PC-3 (cell line): ENCODE results near the gene SAP30BP. TPM values are rescaled to one million over a fixed set of nuclear protein-coding genes. Genes with fewer than 3 reads are reported as not detected.

Source experiments
- ATAC-seq: fragments of 200-7000 bp; cut with Tn5 transposase; 2 replicates; pipeline ENCODE4 v1.9.1; 2020; ENCODE audit warnings: mild to moderate bottlenecking, moderate library complexity
- BruUV-seq: library from RNA; stranded (reverse); fragments of 400-500 nt; replicated peaks from 2 replicates; lab custom pipeline; 2021; lab: Mats Ljungman, UMichigan
- CTCF ChIA-PET: fragments of 300-600 bp; sonication (Branson Sonifier 250); formaldehyde crosslinking; loops from one replicate; lab custom pipeline; 2022; ENCODE audit warnings: antibody characterized with exemption; lab: Charles Lee
- POLR2A ChIA-PET: fragments of 300-600 bp; sonication (Branson Sonifier 250); formaldehyde crosslinking; loops from one replicate; lab custom pipeline; 2022; ENCODE audit warnings: antibody characterized with exemption; ENCODE audit not compliant: unreplicated experiment; lab: Charles Lee
- DNase-seq: peaks from one replicate; pipeline ENCODE4 v3.0.0-alpha.2; 2015
- H2AFZ ChIP-seq: fragments of 300-600 bp; sonication (generic); 2 replicates; pipeline ENCODE4 v1.6.0; 2016; ENCODE audit warnings: antibody characterized with exemption, low read length
- H3F3A ChIP-seq: fragments of 300-600 bp; sonication (generic); one replicate; pipeline ENCODE4 v1.6.0; 2017; ENCODE audit warnings: antibody characterized with exemption, low read length, control low read depth, mild to moderate bottlenecking; ENCODE audit not compliant: unreplicated experiment
- H3K27ac ChIP-seq: fragments of 300-600 bp; sonication (generic); 2 replicates; pipeline ENCODE4 v1.5.1; 2016; ENCODE audit warnings: mild to moderate bottlenecking, low read length
- H3K27me3 ChIP-seq: fragments of 300-600 bp; sonication (generic); 2 replicates; pipeline ENCODE4 v1.6.1; 2016; ENCODE audit warnings: low read length, mixed read lengths
- H3K36me3 ChIP-seq: fragments of 300-600 bp; sonication (generic); 2 replicates; pipeline ENCODE4 v1.6.1; 2016; ENCODE audit warnings: low read depth, mixed run types, low read length, mixed read lengths
- H3K4me1 ChIP-seq: fragments of 300-600 bp; sonication (generic); 2 replicates; pipeline ENCODE4 v1.5.1; 2016; ENCODE audit warnings: low read length; ENCODE audit not compliant: insufficient read depth
- H3K4me2 ChIP-seq: fragments of 300-600 bp; sonication (generic); 2 replicates; pipeline ENCODE4 v1.6.0; 2016; ENCODE audit warnings: low read length
- H3K4me3 ChIP-seq: fragments of 300-600 bp; sonication (generic); 2 replicates; pipeline ENCODE4 v1.5.1; 2016; ENCODE audit warnings: mild to moderate bottlenecking, low read length, mixed read lengths
- H3K79me2 ChIP-seq: fragments of 300-600 bp; sonication (generic); 2 replicates; pipeline ENCODE4 v1.6.1; 2017; ENCODE audit warnings: low read length, mixed read lengths
- H3K9ac ChIP-seq: fragments of 300-600 bp; sonication (generic); 2 replicates; pipeline ENCODE4 v1.6.0; 2016; ENCODE audit warnings: mild to moderate bottlenecking, low read length
- H3K9me2 ChIP-seq: fragments of 300-600 bp; sonication (generic); replicated peaks from 2 replicates; pipeline ENCODE4 v1.6.1; 2016; ENCODE audit warnings: mixed run types, low read length, mixed read lengths
- H3K9me3 ChIP-seq: fragments of 300-600 bp; sonication (generic); 2 replicates; pipeline ENCODE4 v1.6.1; 2016; ENCODE audit warnings: low read length, mixed read lengths
- H4K20me1 ChIP-seq: fragments of 300-600 bp; sonication (generic); 2 replicates; pipeline ENCODE4 v1.6.1; 2016; ENCODE audit warnings: low read length, mixed read lengths
- CTCF ChIP-seq: fragments of 300-600 bp; sonication (generic); conservative IDR thresholded peaks from 2 replicates; pipeline ENCODE4 v1.5.1; 2017; ENCODE audit warnings: antibody characterized with exemption, low read depth, mild to moderate bottlenecking, low read length
- EZH2 ChIP-seq: fragments of 300-600 bp; sonication (generic); IDR thresholded peaks from one replicate; pipeline ENCODE4 v1.6.1; 2017; ENCODE audit warnings: antibody characterized with exemption, mild to moderate bottlenecking, low read length; ENCODE audit not compliant: unreplicated experiment
- EZH2phosphoT487 ChIP-seq: fragments of 300-600 bp; sonication (generic); IDR thresholded peaks from 2 replicates; pipeline ENCODE4 v1.6.1; 2018; ENCODE audit warnings: mild to moderate bottlenecking, antibody characterized with exemption, low read length, borderline replicate concordance
- intact Hi-C: fragments of 100-400 bp; cut with micrococcal nuclease; formaldehyde crosslinking; loops from 2 replicates; pipeline ENCODE4 v1.9.0; 2023
- total RNA-seq: library from RNA; depleted of rRNA; stranded (reverse); fragments of >200 nt; gene quantifications from 2 replicates; pipeline ENCODE4 v1.2.3, GENCODE V29; 2014

The SAP30BP gene
- total RNA-seq, 1 experiment from 2014 or later: 97.8 TPM

DNA sequence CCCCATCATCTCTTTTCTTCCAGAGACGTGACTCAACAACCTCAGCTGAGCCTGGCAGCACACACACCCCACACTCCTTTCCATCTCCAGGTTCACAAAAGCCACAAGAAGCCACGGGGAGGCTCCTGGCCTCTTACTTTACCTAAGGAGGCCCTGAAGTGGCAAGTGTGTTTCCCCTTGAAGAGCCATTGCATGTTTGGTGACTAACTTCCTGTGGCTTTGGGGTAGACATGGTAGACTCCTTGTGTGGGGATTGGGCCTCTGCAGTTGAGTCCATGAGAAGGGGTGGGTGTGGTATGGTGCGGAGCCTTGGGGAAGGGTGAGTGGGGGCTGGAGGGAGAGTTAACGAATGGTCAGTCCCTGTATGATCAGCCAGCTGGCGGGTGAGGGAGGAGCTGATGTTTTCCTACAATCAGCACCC, 24.2 kb downstream of the SAP30BP start:
- Histone ChIP-seq H2AFZ (no peak overlapping the region), H3K4me1 (peaks cover 90% of the 10 kb centered on the region), H3K4me2 (peak overlapping the region; percentile 5; the same call in 1 of the 2 replicates), H3K79me2 (peaks cover 83% of the 10 kb centered on the region), H3F3A (peaks cover 5% of the 10 kb centered on the region), H3K36me3 (peaks cover 39% of the 10 kb centered on the region), H3K4me3 (no peak overlapping the region), H3K9me2 (no peaks in the 10 kb centered on the region), H4K20me1 (peaks cover 4% of the 10 kb centered on the region; the same call in 1 of the 2 replicates), H3K9ac (no peak overlapping the region), H3K27me3 (no peaks in the 10 kb centered on the region), H3K9me3 (no peaks in the 10 kb centered on the region), H3K27ac (no peak overlapping the region)
- CTCF ChIA-PET: no interaction called here
- ATAC-seq (no peak), DNase-seq (peak; percentile 49)
- TF ChIP-seq EZH2phosphoT487 (no peak), CTCF (no peak), EZH2 (no peak)
- intact Hi-C loops: no loop called here
- POLR2A ChIA-PET: interaction anchor here (0.6 kb wide), 1 partner anchor 24 kb away, joined by 5 read pairs; the partner anchor contains the start of genes RECQL5 and SAP30BP
- BruUV-seq: no TSS peak

- Histone ChIP-seq H3F3A (peaks cover 5% of the 10 kb centered on the region), H3K27me3 (no peaks in the 10 kb centered on the region), H3K36me3 (peaks cover 38% of the 10 kb centered on the region), H3K4me1 (peaks cover 86% of the 10 kb centered on the region), H3K9me3 (no peaks in the 10 kb centered on the region), H3K27ac (no peak overlapping the region; the same call in 1 of the 2 replicates), H3K4me2 (0 out of 2 replicates have a peak overlapping the region, but pooled peaks have one; percentile 39), H3K9ac (no peak overlapping the region), H3K79me2 (peaks cover 82% of the 10 kb centered on the region), H3K4me3 (no peak overlapping the region), H2AFZ (no peak overlapping the region), H4K20me1 (peaks cover 4% of the 10 kb centered on the region; the same call in 1 of the 2 replicates), H3K9me2 (no peaks in the 10 kb centered on the region)
- no peak for TF ChIP-seq EZH2phosphoT487
- TF ChIP-seq EZH2: no peak
- no peak for TF ChIP-seq CTCF
- ChIA-PET POLR2A (interaction anchor here (0.6 kb wide), 1 partner anchor 25 kb away, joined by 5 read pairs; the partner anchor contains the start of genes RECQL5 and SAP30BP), CTCF (interaction anchor here (2.4 kb wide), 1 partner anchor 12 kb away, joined by 14 read pairs; no protein-coding TSS in a partner anchor)
- intact Hi-C loops: no loop called here
- BruUV-seq: no TSS peak
- no peak for DNase-seq
- no peak for ATAC-seq
Observed at GRCh38 chr17:75691801-75692626, 24.9 kb downstream of the SAP30BP start.
